Measurements from ENCODE around the gene PNPO.

The PNPO gene

GRCh38 chr17:47967607-47968252 is 26.4 kb downstream of the PNPO start:
- no peak for DNase-seq

GRCh38 chr17:47968836-47969235 is 27.5 kb downstream of the PNPO start:
- no peak for DNase-seq
- TF ChIP-seq POLR2A (IDR thresholded peaks at IDR 0.05; ENCODE audit: low read length) = no peak
- TF ChIP-seq GATA1 (IDR thresholded peaks at IDR 0.05; ENCODE audit: low read depth, low read length) = no peak

More at GRCh38 chr17:47967607-47968252, 26.4 kb downstream of the PNPO start:
- TF ChIP-seq POLR2A (IDR thresholded peaks at IDR 0.05; ENCODE audit: low read length) (no peak), GATA1 (IDR thresholded peaks at IDR 0.05; ENCODE audit: low read depth, low read length) (no peak)

DNA sequence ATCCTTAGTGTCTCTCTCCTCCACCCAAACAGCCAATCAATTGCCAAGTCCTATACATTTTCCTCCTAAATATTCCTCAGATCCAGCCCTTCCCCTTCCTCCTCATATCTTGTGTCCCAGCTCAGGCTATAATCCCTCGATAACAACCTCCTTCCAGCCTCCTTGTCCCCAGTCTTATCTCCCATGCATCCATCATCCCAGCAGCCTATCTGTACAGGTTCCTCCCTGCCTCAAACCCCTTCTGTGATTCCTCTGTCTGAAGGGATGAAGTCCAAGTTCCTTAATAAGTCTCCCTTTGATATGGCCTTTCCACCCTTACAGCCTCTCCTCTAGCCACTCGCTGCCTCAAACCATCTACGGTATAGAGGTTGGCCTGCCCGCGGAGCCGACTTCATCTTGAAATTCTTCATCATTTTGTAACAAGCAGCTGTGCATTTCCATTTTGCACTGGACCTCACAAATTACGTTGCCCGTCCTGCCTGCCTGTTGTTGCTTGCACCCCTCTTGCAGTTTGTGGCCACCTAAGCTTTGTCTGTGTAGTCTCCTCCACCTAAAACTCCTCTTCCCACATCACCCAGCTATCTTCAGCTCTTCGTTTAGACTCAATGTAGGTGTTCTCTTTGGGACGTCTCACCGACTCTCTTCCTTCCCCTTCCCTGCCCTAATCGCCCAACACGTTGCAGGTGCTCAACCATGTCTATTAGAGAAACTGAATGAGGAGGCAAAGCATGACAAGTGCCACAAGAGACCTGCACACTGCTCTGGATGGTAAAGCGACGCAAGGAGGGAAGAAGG is 28.8 kb downstream of the PNPO start:
- DNase-seq = peak in 1 of 2 experiments; percentile 42
- no peak for TF ChIP-seq POLR2A (IDR thresholded peaks at IDR 0.05; ENCODE audit: low read length)

GRCh38 chr17:47970725-47971499 is 29.5 kb downstream of the PNPO start, which contains the start of gene CDK5RAP3:
CDK5RAP3 (plus strand) TSS chr17:47971113; CDS start chr17:47971147, 34 bp downstream.
- peak; percentile 99 to 100 for DNase-seq
- peak; percentile 91 for TF ChIP-seq POLR2A (IDR thresholded peaks at IDR 0.05; ENCODE audit: low read length)
- TF ChIP-seq GATA1 (IDR thresholded peaks at IDR 0.05; ENCODE audit: low read depth, low read length) = no peak

- no peak for DNase-seq
- TF ChIP-seq POLR2A (IDR thresholded peaks at IDR 0.05; ENCODE audit: low read length) (no peak), GATA1 (IDR thresholded peaks at IDR 0.05; ENCODE audit: low read depth, low read length) (no peak)
Measured at GRCh38 chr17:47973541-47973940, 32.2 kb downstream of the PNPO start.

- TF ChIP-seq POLR2A (IDR thresholded peaks at IDR 0.05; ENCODE audit: low read length) (no peak), GATA1 (IDR thresholded peaks at IDR 0.05; ENCODE audit: low read depth, low read length) (no peak)
Measured at GRCh38 chr17:47975189-47975822, 33.9 kb downstream of the PNPO start.

DNA sequence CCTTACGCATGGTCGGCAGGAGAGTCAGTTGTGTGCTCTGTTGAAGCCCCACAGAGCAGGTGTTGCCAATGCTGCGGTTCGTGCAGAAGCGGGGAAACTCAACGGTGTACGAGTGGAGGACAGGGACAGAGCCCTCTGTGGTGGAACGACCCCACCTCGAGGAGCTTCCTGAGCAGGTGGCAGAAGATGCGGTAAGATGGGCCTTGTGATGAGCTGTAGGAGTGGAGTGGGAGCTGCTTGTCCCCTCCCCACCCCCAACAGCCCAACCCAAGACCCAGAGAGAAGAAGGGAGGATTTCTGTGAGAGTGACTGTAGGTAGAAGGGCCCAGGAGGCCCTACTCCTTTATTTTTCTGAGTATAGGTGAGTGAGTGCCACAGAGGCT is 34.4 kb downstream of the PNPO start:
- DNase-seq = no peak
- TF ChIP-seq GATA1 (IDR thresholded peaks at IDR 0.05; ENCODE audit: low read depth, low read length) (no peak), POLR2A (IDR thresholded peaks at IDR 0.05; ENCODE audit: low read length) (no peak)

More at GRCh38 chr17:47975189-47975822, 33.9 kb downstream of the PNPO start:
- DNase-seq = no peak

GRCh38 chr17:47978324-47978723 is 37.0 kb downstream of the PNPO start:
- peak; percentile 60 to 76 for DNase-seq
- TF ChIP-seq GATA1 (IDR thresholded peaks at IDR 0.05; ENCODE audit: low read depth, low read length) = no peak

GRCh38 chr17:47980541-47980940 is 39.2 kb downstream of the PNPO start:
- TF ChIP-seq GATA1 (IDR thresholded peaks at IDR 0.05; ENCODE audit: low read depth, low read length) = no peak
- TF ChIP-seq POLR2A (IDR thresholded peaks at IDR 0.05; ENCODE audit: low read length) = no peak
- DNase-seq = no peak

DNA sequence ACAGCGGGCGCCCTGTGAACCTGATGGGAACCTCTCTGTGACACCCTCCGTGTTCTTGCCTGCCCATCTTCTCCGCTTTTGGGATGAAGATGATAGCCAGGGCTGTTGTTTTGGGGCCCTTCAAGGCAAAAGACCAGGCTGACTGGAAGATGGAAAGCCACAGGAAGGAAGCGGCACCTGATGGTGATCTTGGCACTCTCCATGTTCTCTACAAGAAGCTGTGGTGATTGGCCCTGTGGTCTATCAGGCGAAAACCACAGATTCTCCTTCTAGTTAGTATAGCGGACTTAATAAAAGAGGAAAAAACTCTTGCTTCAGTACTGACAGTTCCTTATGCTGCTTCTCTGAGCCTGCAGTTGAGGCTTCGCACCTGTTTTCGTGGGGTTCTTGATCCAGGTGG is 40.1 kb downstream of the PNPO start:
- no peak for DNase-seq
- TF ChIP-seq POLR2A (IDR thresholded peaks at IDR 0.05; ENCODE audit: low read length) = no peak
- TF ChIP-seq GATA1 (IDR thresholded peaks at IDR 0.05; ENCODE audit: low read depth, low read length) = no peak

DNA sequence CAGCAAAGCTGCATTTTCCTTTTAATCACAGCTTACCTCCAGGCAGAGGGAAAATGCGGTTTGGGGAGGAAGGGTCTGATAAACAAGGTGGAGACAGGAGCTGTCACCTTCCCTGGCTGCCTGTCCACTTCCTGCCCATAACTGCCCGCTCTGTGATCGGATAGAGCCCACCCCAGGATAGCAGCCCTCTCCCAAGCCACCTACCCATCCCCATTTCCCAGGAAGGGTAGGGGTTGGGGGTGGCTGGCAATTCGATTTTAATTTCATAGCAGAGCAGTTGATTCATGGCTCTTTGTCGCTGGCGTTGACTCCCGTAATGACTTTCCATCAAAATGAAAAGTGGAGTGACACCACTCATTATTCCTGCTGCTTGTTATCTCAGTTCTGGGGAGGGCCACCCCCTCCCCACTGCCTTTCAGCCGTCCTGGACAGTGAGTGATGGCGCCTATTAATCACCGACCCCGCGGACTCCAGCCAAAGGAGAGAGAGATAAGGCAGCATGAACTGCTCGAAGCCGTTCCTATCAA is 40.8 kb downstream of the PNPO start:
- TF ChIP-seq GATA1 (IDR thresholded peaks at IDR 0.05; ENCODE audit: low read depth, low read length) (no peak), POLR2A (IDR thresholded peaks at IDR 0.05; ENCODE audit: low read length) (no peak)
- DNase-seq = no peak

DNA sequence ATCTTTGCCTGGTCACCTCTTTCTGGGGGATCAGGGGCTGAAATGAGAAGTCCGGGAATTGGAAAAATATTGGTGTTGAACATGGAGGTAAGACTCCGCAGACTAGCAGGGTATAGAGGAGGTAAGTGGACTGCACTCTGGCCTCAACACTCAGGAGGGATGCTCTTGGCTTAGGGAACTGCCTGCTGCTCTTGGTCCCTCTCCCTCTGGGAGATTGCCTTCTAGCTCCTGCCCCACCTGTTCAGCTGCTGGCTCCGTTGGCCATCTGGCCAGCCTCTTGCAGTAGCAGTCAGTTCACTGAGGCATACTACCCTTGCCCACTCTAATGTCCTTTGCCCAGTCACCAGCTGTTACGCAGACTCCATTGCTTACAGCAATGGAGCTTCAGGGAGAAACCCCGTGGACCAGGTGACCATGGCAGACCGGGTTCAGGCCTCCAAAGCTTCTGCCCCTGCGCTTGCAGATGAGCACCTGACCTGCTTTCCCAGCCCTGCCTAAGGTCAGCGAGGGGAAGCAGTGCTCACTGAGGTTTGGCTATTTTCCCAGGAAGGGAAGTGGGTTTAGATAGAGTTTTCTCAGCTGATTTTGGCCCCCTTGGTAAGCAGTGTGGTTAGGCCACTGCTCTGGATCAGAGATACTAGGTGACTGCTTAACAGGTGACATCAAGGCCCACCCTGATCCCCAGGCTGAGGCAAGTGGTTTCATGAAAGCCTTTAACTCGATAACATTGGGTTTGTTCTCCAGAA is 41.4 kb downstream of the PNPO start:
- no peak for DNase-seq
- TF ChIP-seq POLR2A (IDR thresholded peaks at IDR 0.05; ENCODE audit: low read length) (no peak), GATA1 (IDR thresholded peaks at IDR 0.05; ENCODE audit: low read depth, low read length) (no peak)

All from erythroblast (primary cell).